Left renal cortex interstitium (tissue), 4 donors: ENCODE results near the gene SPATA46. TPM values are rescaled to one million over a fixed set of nuclear protein-coding genes. Genes with fewer than 3 reads are reported as not detected.

Experiments
- polyA plus RNA-seq, 4 donors: library from polyadenylated mRNA; unstranded; fragments of 120-200 nt; gene quantifications; one replicate each; pipeline ENCODE4 v1.2.1, GENCODE V29; 2013; ENCODE audit not compliant: insufficient read length in 4 of 4

The SPATA46 gene
- polyA plus RNA-seq, 4 donors: 0.37 to 5.3 (median 1.8) TPM

Other genes starting within 250 kb of the SPATA46 start
- gene C1orf226, start 4.9 kb upstream of the SPATA46 start, polyA plus RNA-seq: 10 to 100 TPM; 13.2 to 25.8 (median 19.5) TPM
- under 1 TPM; 0.13 to 0.40 (median 0.14) TPM for gene SH2D1B, start 35.3 kb upstream of the SPATA46 start, polyA plus RNA-seq
- gene UHMK1, start 121.0 kb upstream of the SPATA46 start, polyA plus RNA-seq: 10 to 100 TPM; 34.5 to 42.6 (median 36.2) TPM
- 10 to 100 TPM; 31.8 to 38.4 (median 33.9) TPM for gene UAP1, start 184.9 kb upstream of the SPATA46 start, polyA plus RNA-seq